GM12892 (cell line): ENCODE measurements around the gene KLF17.

Source experiments
- POLR2A ChIP-seq: IDR thresholded peaks from 2 replicates; pipeline ENCODE4 v1.6.1; 2011; ENCODE audit warnings: low read depth, low read length, control low read depth
- TAF1 ChIP-seq: IDR thresholded peaks from 2 replicates; pipeline ENCODE4 v1.6.1; 2011; ENCODE audit warnings: low read depth, mild to moderate bottlenecking, control low read depth, low read length, borderline replicate concordance

- TF ChIP-seq POLR2A (no peak), TAF1 (no peak)
Measured at GRCh38 chr1:44168520-44169098, 50.0 kb downstream of the KLF17 start.
